SIG-M5 treated with dmso at 0.1 percent for 504 hours (cell line): ENCODE measurements around the gene COMMD2.

Experiments used
- DNase-seq: peaks from one replicate; lab custom pipeline; 2025; ENCODE audit not compliant: unreplicated experiment; lab: John Stamatoyannopoulos, UW

Gene COMMD2

GRCh38 chr3:149752051-149752787, at the start of gene COMMD2:
Gene COMMD2 (minus strand): TSS chr3:149752489. CDS start chr3:149752444, 45 bp downstream.
- peak; percentile 81 for DNase-seq

DNA sequence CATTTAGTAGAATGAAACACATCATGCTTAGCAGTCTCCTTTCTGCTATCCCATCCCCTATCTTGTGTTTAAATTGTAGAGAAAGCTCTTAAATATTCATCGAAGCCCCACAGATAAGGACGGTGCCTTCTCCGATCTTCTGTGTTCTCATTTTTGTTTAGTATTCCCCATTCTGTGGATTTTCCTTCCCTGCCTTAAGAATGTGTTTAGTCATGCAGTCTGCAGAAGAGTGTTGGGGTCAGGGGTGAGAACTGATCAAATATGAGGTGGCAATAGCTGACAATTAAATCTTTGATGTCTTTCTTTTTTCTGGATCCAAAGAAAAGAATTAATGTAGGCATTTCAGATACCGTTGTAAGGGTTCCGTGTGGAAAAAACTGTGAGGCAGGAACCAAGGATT, 49.4 kb upstream of the COMMD2 start:
- DNase-seq = no peak

DNA sequence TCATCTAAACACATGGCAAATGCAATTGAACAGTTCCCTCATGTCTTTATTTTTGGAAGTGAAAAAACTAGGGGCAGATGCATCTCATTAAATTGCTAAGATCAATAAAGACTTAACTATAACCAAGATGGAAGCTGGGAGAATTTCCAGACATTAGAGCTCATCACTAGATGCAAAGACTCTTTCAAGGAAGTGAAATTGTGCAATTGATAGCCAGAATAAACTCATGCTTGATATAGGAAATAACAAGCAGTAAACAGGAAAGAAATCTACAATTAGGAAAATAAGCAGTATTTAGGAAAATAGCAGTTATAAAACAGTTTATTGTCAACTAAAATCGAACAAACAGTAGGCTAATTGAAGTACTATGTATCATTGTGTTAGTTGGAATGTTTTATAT, 48.9 kb upstream of the COMMD2 start:
- no peak for DNase-seq

DNA sequence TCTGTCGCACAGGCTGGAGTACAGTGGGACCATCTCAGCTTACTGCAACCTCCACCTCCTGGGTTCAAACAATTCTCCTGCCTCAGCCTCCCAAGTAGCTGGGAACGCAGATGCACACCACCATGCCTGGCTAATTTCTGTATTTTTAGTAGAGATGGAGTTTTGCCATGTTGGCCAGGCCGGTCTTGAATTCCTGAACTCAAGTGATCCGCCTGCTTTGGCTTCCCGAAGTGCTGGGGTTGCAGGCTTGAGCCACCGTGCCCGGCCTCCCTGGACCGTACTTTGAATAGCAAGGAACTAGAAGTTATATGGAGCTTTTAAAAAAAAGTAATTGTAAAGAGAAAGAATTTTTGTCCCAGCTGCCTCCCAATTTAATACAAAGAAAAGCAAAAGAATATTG, 48.4 kb upstream of the COMMD2 start:
- no peak for DNase-seq

- peak; percentile 9 for DNase-seq
Observed at GRCh38 chr3:149796026-149796425, 43.7 kb upstream of the COMMD2 start.

GRCh38 chr3:149792452-149793270, 40.4 kb upstream of the COMMD2 start, which contains the start of gene ANKUB1:
Gene ANKUB1 (minus strand): TSS chr3:149792554. CDS start chr3:149792366, 188 bp downstream.
- no peak for DNase-seq

DNA sequence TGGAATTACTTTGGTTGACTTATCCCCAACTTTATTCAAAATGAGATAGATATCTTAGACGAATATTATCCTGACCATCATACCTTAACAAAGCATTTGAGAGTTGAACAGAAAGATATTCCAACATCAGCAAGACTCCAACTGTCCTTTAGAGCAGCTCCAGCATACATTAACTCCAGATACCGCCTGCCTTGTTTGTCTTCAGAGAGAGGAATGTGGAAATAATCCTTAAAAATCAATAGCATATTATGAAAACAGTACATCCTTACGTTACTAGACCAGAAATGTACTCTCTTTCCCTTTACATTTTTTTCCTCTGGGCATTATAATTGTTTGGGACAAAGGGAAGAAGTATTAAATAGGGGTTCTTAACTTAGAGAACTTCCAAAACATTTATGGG, 38.4 kb upstream of the COMMD2 start:
- no peak for DNase-seq

DNA sequence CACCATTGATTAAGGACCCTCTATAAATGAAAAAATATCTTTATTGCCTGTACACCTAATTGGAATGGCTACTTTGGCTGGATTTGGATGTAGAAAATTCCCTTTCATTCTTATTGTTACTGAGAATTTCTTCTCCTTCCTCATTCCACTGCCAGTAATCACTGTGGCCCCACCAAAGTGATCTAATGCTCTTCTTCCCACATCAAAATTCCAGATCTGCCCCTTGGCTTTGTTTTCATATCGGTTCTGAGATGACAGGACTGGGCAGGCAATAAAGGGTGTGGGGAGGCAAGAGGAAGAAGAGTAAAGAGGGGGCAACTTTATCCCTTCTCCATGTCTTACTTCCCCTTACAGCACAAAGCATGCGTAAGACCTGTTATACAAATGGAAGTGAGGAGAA, 38.0 kb upstream of the COMMD2 start:
- DNase-seq = no peak

DNA sequence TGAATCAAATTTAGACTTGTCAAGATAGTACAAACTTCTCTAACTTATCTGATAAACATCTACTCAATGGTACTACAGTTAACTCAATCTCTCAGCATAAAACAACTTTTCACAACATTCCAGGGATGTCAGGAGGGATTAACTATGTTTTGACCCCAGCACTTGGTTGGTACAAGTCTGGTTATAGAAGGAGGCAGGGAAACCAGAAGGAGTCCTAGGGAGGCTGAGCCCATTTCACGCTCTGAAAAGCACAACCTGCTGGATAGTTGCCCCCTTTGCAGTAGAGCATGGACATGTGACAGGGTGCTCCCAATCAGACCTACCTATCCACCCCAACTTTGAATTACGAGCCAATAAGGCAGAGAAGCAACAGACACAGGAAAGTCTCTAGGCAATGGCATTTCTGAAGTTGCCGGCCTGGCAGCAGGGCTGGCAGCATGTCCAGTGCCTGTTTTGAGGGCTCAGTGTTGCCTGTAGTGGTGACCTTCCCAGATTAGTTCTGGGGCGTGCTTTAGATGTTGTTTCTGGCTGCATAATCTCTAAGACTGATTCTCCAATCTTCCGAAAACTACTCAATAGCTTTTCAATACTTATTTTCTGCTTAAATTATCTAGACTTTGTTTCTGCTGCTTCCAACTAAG, 31.9 kb upstream of the COMMD2 start:
- DNase-seq = no peak

GRCh38 chr3:149783576-149783975, 31.3 kb upstream of the COMMD2 start:
- peak; percentile 82 for DNase-seq

GRCh38 chr3:149781741-149782140, 29.5 kb upstream of the COMMD2 start:
- no peak for DNase-seq

DNA sequence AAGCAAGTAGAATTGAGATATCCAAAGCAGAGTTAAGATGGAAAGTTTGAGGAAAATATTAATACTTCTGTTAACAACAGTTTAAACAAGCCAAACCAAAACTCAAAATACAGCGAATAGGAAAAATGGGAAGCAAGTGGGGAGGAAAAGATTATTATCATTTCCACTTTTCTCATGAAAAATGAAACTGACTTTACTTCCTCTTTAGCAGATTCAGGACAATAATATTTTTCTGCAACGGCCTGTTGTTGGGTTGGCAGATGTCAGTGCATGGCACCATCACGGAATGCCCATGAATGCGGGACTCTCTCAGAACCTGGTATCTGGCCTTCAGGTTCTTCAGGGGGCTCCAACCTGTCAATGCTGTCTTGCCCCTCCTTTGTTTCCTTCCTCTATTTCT, 28.9 kb upstream of the COMMD2 start:
- peak; percentile 73 for DNase-seq

DNA sequence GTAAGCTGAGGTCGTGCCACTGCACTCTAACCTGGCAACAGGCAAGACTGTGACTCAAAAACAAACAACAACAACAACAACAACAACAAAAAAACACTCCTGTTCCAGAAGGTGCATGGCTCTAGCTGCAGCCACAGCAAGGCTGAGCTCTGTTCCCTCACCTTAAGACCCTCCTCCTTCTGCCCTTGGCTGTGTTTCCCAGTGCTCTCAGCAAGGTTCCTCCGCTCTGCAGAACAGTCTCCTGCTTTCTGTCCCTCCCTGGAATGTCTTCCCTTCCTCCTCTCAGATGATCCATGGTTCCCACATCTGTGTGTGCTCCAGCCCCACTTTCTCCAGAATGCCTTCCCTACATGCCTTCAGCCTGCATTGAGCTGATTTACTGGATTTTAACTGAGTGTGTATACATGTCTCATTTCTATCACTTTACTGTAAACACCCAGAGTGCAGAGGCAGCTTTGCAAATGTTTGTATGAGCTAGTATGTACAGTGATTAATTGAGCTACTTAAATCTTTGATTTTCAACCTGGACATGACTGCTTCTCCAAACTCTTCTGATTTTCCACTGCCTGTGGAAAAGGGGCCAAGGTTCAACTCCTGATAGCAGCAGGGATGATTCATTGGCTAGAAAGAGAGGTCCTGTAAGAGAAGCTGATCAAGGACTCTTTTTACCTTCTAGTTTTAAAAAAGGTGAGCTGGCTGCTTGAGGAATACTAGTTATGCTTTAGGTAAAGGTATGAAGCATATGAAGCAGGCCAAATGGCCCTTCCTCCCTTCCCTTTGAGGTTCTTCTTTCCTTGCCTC, 25.3 kb upstream of the COMMD2 start:
- DNase-seq = no peak

GRCh38 chr3:149776170-149776569, 23.9 kb upstream of the COMMD2 start:
- DNase-seq = no peak

- DNase-seq = no peak
Observed at GRCh38 chr3:149772861-149773260, 20.6 kb upstream of the COMMD2 start.

GRCh38 chr3:149771652-149772271, 19.5 kb upstream of the COMMD2 start:
- DNase-seq = peak; percentile 34

DNA sequence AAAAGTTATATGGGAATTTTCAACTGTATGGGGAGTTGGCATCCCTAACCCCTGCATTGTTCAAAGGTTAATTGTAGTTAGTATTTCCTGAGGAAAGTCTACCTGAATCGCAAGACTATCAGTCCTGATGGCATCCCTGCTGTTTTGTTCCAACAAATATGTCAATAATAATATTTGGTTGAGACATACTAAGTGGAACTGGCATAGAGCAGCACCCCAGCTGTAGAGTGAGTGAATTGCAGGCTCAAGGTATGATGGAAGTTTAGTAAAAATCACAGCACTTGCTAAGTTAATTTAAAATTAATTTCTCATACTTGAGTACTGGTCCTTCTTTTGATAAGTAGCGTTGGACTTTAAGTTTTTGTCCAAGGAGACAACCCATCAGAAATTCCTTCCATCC, 18.0 kb upstream of the COMMD2 start:
- no peak for DNase-seq

DNA sequence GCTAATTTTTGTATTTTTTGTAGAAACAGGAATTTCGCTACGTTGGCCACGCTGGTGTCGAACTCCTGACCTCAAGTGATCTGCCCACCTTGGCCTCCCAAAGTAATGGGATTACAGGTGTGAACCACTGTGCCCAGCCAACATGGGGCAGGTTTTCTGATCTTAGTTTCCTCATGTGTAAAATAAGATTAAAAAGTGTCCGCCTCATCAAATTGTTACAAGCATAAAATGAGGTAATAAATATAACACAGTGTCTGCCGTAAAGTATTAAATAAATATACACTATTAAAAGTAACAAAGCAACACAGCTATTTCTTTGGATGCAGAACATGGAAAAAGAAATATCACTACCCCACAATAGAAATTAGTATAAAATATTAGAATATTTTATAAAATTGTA, 16.4 kb upstream of the COMMD2 start:
- DNase-seq = no peak

- no peak for DNase-seq
Observed at GRCh38 chr3:149767720-149768119, 15.4 kb upstream of the COMMD2 start.

DNA sequence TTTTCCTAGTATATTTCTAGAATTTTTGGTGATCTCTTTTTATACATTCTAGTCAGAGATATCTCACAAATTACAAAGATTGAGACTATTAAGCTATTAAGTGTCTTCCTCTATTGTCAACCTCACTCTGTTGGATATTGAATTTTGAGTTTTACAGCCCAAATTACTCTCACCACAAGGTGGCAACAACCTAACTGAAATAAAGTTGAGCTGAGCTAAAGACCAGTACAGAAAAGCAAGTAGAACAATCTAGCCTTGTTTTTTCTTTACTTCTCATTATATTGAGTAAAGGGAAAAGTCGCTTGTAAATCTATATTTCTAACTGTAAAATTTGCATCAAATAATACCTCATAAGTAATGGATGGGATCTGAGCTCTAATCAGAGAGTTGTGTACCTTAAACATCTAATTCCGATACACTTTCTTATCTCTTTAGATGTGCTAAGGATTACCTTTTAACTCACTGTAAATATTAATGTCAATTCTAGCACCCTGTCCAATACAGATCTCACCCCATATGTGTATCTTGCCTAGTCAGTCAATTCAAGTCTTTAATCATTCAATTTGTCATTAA, 13.6 kb upstream of the COMMD2 start:
- peak; percentile 39 for DNase-seq
